DMS153 treated with DMSO at 0.1 percent for 48 hours (cell line): ENCODE measurements around the gene PERCC1.
A peak's percentile ranks its signal among the peaks of the same experiment; 100 is the strongest.
"Not testable (repeated sequence)": the region's sequence is repeated elsewhere in the genome, so short reads cannot be mapped to it uniquely, and the experiment has no call there.

Experiments
- DNase-seq: peaks from one replicate; lab custom pipeline; 2025; ENCODE audit not compliant: unreplicated experiment; lab: John Stamatoyannopoulos, UW

Gene PERCC1

GRCh38 chr16:1466054-1466453 lies 35.2 kb downstream of the PERCC1 start:
- no peak for DNase-seq

- no peak for DNase-seq
Observed at GRCh38 chr16:1466968-1467521, 36.2 kb downstream of the PERCC1 start.

GRCh38 chr16:1468426-1468810 lies 37.5 kb downstream of the PERCC1 start:
- DNase-seq: no peak

- not testable (repeated sequence) for DNase-seq
Observed at GRCh38 chr16:1469141-1469540, 38.3 kb downstream of the PERCC1 start.

- no peak for DNase-seq
Observed at GRCh38 chr16:1469693-1470201, 38.9 kb downstream of the PERCC1 start.

- no peak for DNase-seq
Observed at GRCh38 chr16:1470481-1471251, 39.8 kb downstream of the PERCC1 start.

- no peak for DNase-seq
Observed at GRCh38 chr16:1471569-1472194, 40.8 kb downstream of the PERCC1 start.

- DNase-seq: no peak
Observed at GRCh38 chr16:1472974-1473373, 42.1 kb downstream of the PERCC1 start.

GRCh38 chr16:1474082-1474795 lies 43.4 kb downstream of the PERCC1 start:
- no peak for DNase-seq

- peak; percentile 47 for DNase-seq
Observed at GRCh38 chr16:1474796-1475551, 44.1 kb downstream of the PERCC1 start, which contains the start of gene CLCN7. Gene CLCN7 (minus strand): TSS chr16:1475028. CDS start chr16:1474974, 54 bp downstream.

GRCh38 chr16:1475552-1476114 lies 44.8 kb downstream of the PERCC1 start:
- DNase-seq: no peak

GRCh38 chr16:1477033-1477432 lies 46.2 kb downstream of the PERCC1 start:
- no peak for DNase-seq

- not testable (repeated sequence) for DNase-seq
Observed at GRCh38 chr16:1478937-1479336, 48.1 kb downstream of the PERCC1 start.

GRCh38 chr16:1481906-1482835 lies 51.3 kb downstream of the PERCC1 start:
- DNase-seq: no peak
